Sciatic nerve (tissue), 2 donors: ENCODE data around the gene PANK4. TPM values are rescaled to one million over a fixed set of nuclear protein-coding genes. Genes with fewer than 3 reads are reported as not detected.
"Not testable (repeated sequence)": the region's sequence is repeated elsewhere in the genome, so short reads cannot be mapped to it uniquely, and the experiment has no call there.

Source experiments
- ATAC-seq: fragments of 200-7000 bp; cut with Tn5 transposase; one replicate; pipeline ENCODE4 v1.9.1; 2020; ENCODE audit warnings: mild to moderate bottlenecking, moderate library complexity
- DNase-seq: peaks from one replicate; pipeline ENCODE4 v3.0.0-alpha.2; 2020; ENCODE audit warnings: low spot score
- intact Hi-C: fragments of 100-400 bp; cut with DNase I; formaldehyde crosslinking; loops from one replicate; pipeline ENCODE4 v1.14.2; 2022
- total RNA-seq: library from RNA; stranded (reverse); fragmentation: NEBNext Ultra II Directional; extraction: Animal tissue kit (Norgen Biotek cat#: 25700); gene quantifications from one replicate; pipeline ENCODE4 v1.2.1, GENCODE V29; 2021
- donor health status: DM: no; HTN: no; CAD: no.
- donor health status: DM: no; HTN: no; CAD: no.

PANK4 gene
- total RNA-seq, 1 donor from 2014 or later, result 32.3 TPM

DNA sequence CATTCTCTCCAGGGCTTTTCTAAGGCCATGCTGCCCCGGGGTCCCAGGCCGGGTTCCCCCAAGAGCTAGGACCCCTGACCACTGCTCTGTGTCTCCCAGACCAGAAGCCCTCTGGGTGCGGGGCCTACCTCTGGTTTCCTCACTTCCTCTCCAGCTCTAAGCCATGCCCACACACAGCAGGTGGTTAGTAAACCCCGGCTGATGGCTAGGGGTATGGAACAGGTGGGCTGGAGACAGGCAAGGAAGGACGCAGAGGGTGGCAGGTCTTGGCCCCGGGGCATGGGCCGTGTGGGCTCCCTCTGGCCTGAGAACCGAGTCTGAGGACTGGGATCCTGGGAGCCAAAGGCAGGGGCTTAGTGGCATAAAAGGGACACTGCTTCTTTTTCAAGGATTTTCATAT, 66.2 kb downstream of the PANK4 start:
- DNase-seq (no peak), ATAC-seq (no peak)
- intact Hi-C loops, result no loop called here

DNA sequence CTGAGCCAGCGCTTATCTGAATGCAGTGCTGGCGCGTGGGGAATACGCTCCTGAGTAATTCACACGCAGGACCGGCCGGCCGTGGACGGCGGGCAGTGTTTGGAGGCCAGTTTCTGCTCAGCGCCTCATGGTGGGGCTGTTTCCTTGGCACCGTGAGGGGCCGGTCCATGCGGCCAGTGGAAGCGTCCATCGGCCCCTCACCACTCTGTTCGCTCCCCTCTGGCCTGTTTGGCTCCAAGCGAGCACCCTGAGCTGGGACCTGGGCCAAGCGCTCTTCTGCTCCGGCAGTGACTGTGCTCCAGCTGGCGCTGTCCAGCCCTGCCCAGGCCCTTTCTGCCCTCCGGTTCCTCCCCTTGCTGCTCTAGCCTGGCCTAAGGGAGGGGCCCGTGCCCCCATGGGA, 66.6 kb downstream of the PANK4 start:
- no peak for DNase-seq
- intact Hi-C loops, result no loop called here
- peak; percentile 44 for ATAC-seq

GRCh38 chr1:2459102-2459753, 67.2 kb downstream of the PANK4 start:
- ATAC-seq, DNase-seq, intact Hi-C loops: not testable (repeated sequence)

- ATAC-seq, result no peak
- intact Hi-C loops, result no loop called here
- DNase-seq, result no peak
These were observed 67.7 kb downstream of the PANK4 start for GRCh38 chr1:2458687-2459086.

Other genes starting within 250 kb of the PANK4 start
- gene MORN1, start 135.0 kb downstream of the PANK4 start, total RNA-seq, result 16.4 TPM
- gene RER1, start 134.8 kb downstream of the PANK4 start, total RNA-seq, result 87.3 TPM
- gene PEX10, start 114.0 kb downstream of the PANK4 start, total RNA-seq, result 18.1 TPM
- 1.1 TPM for gene PLCH2, start 50.3 kb downstream of the PANK4 start, total RNA-seq
- gene HES5, start 3.7 kb upstream of the PANK4 start, total RNA-seq, result 2.1 TPM
- gene TNFRSF14, start 29.8 kb upstream of the PANK4 start, total RNA-seq, result 73.3 TPM
- 23.9 TPM for gene PRXL2B, start 60.2 kb upstream of the PANK4 start, total RNA-seq
- gene MMEL1, start 106.4 kb upstream of the PANK4 start, total RNA-seq, result 1.7 TPM